ENCODE data around the gene IL4I1. TPM values are rescaled to one million over a fixed set of nuclear protein-coding genes. Genes with fewer than 3 reads are reported as not detected.

Gene IL4I1
- total and polyA plus RNA-seq, 7 donors: 0.05 to 3.3 (median 0.39) TPM

- WGBS, 3 donors: 83 to 90% (median 89%) methylated on average over 11 of the region's 11 CpGs
- peaks cover 46% of the 10 kb centered on the region for H3K4me1 ChIP-seq
- peak overlapping the region; percentile 69 for H3K4me3 ChIP-seq
- H3K27ac ChIP-seq: peak overlapping the region; percentile 92
- intact Hi-C loops (cut with DNase I): loop anchor here (2.0 to 5.0 kb wide), 2 partner anchors 56 to 377 kb away; partner anchors contain the start of genes MED25 (in 1 of the 2) and RPS11 (in 1 of the 2)
- ATAC-seq (no peak), DNase-seq (peak in 1 of 2 donors; percentile 8)
- no peaks in the 10 kb centered on the region for H3K27me3 ChIP-seq (ENCODE audit: insufficient read depth in 3 of 3, low read length in 2 of 3)
- no peak for TF ChIP-seq CTCF (IDR thresholded peaks at IDR 0.05)
- no peaks in the 10 kb centered on the region for H3K9me3 ChIP-seq
- peaks cover 0 to 41% of the 10 kb centered on the region in 2 donors for H3K36me3 ChIP-seq (ENCODE audit: insufficient read depth in 1 of 2, low read depth in 1 of 2)
Observed at GRCh38 chr19:49874503-49875157, 22.1 kb downstream of the IL4I1 start.

- Histone ChIP-seq H3K36me3 (ENCODE audit: insufficient read depth in 1 of 2, low read depth in 1 of 2) (peaks cover 0 to 33% of the 10 kb centered on the region in 2 donors), H3K27me3 (ENCODE audit: insufficient read depth in 3 of 3, low read length in 2 of 3) (no peaks in the 10 kb centered on the region), H3K27ac (peak overlapping the region; percentile 92), H3K4me3 (no peak overlapping the region), H3K4me1 (peaks cover 41% of the 10 kb centered on the region), H3K9me3 (no peaks in the 10 kb centered on the region)
- no peak for TF ChIP-seq CTCF (IDR thresholded peaks at IDR 0.05)
- 79 to 90% (median 85%) methylated on average over 10 of the region's 10 CpGs for WGBS, 3 donors
- intact Hi-C loops (cut with DNase I): loop anchor here in 1 of 2 donors (2.0 kb wide), 1 partner anchor 55 kb away; the partner anchor contains the start of gene MED25
- DNase-seq (peak in 1 of 2 donors; percentile 12), ATAC-seq (no peak)
Observed at GRCh38 chr19:49873834-49874233, 22.9 kb downstream of the IL4I1 start.

- H3K4me1 ChIP-seq: peaks cover 40% of the 10 kb centered on the region
- WGBS, 3 donors: 90 to 91% (median 91%) methylated on average over 27 to 29 of the region's 29 CpGs
Observed at GRCh38 chr19:49873129-49873521, 23.6 kb downstream of the IL4I1 start.

GRCh38 chr19:49872245-49873128, 24.2 kb downstream of the IL4I1 start:
- no peak for ATAC-seq
- DNase-seq: peak in 1 of 2 donors; percentile 13
- 77 to 78% (median 78%) methylated on average over 23 to 27 of the region's 27 CpGs for WGBS, 3 donors
- Histone ChIP-seq H3K27ac (peak overlapping the region; percentile 28), H3K4me3 (no peak overlapping the region), H3K9me3 (no peaks in the 10 kb centered on the region), H3K27me3 (ENCODE audit: insufficient read depth in 3 of 3, low read length in 2 of 3) (no peaks in the 10 kb centered on the region), H3K4me1 (peaks cover 39% of the 10 kb centered on the region), H3K36me3 (ENCODE audit: insufficient read depth in 1 of 2, low read depth in 1 of 2) (peaks cover 0 to 28% of the 10 kb centered on the region in 2 donors)
- intact Hi-C loops (cut with DNase I): no loop called here
- no peak for TF ChIP-seq CTCF (IDR thresholded peaks at IDR 0.05)

More at GRCh38 chr19:49873129-49873521, 23.6 kb downstream of the IL4I1 start:
- no peak for ATAC-seq
- Histone ChIP-seq H3K4me3 (no peak overlapping the region), H3K27me3 (ENCODE audit: insufficient read depth in 3 of 3, low read length in 2 of 3) (no peaks in the 10 kb centered on the region), H3K36me3 (ENCODE audit: insufficient read depth in 1 of 2, low read depth in 1 of 2) (peaks cover 0 to 28% of the 10 kb centered on the region in 2 donors), H3K27ac (no peak overlapping the region), H3K9me3 (no peaks in the 10 kb centered on the region)
- TF ChIP-seq CTCF (IDR thresholded peaks at IDR 0.05): no peak
- intact Hi-C loops (cut with DNase I): no loop called here
- DNase-seq: peak in 1 of 2 donors; percentile 15
